AG20443 (cell line): ENCODE results near the gene MDFIC.
"Not testable (repeated sequence)": the region's sequence is repeated elsewhere in the genome, so short reads cannot be mapped to it uniquely, and the experiment has no call there.

ENCODE experiments used
- DNase-seq: peaks from one replicate; pipeline ENCODE4 v3.0.0; 2012; ENCODE audit warnings: low spot score, mixed read lengths

MDFIC gene

GRCh38 chr7:114922026-114922651, at the start of gene MDFIC:
TSS of gene MDFIC (plus strand) at chr7:114922094. CDS start at chr7:114923034, 940 bp downstream.
- peak; percentile 88 for DNase-seq

DNA sequence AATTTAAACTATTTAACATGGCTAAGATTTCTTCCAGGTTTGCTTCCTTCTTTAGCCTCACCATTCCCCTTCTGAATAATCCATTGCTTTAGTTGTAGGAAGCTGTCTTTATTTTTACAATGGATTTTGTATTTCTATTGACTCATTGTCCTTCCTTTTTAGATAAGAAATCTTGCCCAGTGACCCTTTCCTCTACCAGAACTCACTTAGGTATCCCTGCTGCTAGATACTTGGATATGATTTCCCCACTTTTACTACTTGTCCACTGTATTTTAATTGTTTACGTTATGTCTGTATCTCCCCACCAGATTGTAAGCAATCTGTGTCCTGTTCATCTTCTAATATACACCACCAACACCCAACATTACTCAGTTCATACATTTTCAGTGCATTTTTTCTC, 47.7 kb upstream of the MDFIC start:
- DNase-seq = no peak

DNA sequence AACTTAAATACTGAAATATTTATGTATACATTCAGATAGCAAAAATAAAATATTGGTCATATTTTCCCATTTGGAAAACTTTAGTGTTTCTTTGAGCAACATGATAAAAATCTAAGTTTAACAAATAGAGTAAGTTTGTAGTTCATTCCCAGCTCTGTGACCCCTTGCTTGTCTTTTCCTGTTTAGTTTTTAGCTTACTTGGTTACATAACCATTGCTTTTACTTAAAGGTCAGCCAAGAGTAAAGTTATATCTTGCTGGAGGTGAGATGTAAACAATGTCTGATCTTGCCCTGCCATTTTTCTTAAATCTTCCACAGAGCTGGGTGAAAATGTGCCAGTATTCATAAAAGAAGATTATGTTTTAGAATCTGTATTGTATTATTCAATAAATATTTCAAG, 46.7 kb upstream of the MDFIC start:
- DNase-seq = no peak

DNA sequence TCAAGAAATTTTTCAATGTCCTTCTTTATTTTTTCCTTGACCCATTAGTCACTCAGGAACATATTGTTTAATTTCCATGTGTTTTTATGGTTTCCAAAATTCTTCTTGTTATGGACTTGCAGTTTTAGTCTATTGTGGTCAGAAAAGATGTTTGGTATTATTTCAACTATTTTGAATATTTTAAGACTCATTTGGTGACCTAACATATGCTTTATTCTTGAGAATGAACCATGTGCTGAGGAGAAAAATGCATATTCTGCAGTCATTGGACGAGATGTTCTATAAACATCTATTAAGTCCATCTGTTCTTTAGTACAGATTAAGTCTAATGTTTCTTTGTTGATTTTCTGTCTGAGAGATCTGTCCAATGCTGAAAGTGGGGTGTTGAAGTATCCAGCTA, 42.3 kb upstream of the MDFIC start:
- DNase-seq = peak; percentile 11

DNA sequence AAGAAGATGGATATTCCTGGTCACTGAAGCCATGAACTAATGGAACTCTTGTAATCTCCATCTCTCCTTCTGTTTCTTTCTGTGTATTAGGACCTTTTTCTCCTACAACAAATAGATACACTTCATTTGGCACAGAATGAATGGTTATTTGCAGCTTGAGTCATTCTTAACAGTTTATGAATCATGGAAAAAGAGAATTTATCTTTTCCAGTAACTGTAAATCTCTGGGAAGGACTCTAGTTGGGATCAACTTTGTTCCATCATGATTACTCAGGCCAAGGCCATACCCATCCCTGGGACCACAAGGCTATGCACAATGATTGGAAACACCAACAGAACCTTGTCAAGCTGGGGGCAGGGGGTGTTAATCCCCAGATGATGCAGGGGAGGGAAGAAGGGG, 36.1 kb upstream of the MDFIC start:
- DNase-seq = no peak

GRCh38 chr7:114886241-114886640, 35.7 kb upstream of the MDFIC start:
- DNase-seq = no peak

DNA sequence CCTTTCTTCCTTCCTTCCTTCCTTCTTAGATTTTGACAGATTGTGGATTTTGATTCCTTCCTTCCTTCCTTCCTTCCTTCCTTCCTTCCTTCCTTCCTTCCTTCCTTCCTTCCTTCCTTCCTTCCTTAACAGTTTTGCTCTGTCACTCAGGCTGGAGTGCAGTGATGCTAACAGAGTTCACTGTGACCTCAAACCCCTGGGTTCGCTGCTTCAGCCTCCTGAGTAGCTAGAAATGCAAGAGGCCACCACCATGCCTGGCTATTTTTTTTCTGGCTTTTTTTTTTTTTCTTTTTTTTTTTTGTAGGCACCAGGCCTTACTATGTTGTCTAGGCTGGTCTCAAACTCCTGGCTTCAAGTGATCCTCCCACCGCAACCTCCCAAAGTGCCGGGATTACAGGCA, 32.8 kb upstream of the MDFIC start:
- DNase-seq = not testable (repeated sequence)

GRCh38 chr7:114889646-114890285, 32.1 kb upstream of the MDFIC start:
- DNase-seq = peak; percentile 86

DNA sequence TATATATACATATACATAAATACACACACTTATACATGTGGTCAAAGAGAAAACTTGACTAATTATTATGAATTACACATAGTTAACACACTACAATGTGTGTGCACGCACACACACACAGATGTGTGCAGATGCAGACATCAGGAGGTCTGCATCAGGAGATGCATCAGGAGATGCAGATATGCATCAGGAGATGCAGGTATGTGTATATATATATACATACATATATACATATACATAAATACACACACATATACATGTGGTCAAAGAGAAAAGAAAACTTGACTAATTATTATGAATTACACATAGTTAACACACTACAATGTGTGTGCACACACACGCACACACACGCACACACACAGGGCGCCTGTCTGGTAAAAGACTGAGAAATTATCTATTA, 31.3 kb upstream of the MDFIC start:
- DNase-seq = no peak

- DNase-seq = no peak
These were observed 21.8 kb upstream of the MDFIC start for GRCh38 chr7:114900127-114900526.

GRCh38 chr7:114901771-114902170, 20.1 kb upstream of the MDFIC start:
- peak; percentile 24 for DNase-seq

DNA sequence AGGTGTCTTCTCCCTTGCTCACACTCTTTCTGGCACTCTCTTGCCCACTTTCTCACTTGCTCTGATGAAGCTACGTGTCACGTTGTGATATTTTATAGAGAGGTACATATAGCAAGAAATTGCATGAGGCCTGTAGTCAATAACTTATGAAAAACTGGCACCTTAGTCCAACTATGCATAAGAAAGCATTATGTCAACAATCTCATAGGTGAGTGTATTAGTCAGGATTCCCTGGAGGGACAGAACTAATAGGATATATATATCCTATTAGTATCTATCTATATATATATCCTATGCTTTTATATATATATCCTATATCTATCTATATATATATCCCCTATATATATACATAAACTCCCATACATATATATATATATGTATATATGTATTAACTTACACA, 18.8 kb upstream of the MDFIC start:
- DNase-seq = no peak

DNA sequence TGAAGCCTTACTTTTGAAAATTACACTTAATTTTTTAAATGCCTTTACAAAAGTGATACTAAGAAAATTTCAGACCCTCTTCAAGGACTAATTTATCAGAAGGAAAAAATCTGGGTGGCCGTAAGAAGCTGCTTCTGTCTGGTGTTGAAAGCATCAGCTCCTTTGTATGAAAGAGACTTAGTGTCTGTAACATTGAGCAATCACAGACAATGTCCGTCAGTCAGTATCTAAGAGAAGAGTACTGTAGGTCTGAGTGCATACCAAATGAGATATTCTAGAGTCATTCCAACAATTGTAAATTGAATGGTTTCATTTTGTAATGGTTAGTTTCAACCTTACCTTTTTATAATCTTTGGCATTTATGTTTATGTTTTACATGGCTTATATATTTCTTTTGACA, 11.1 kb upstream of the MDFIC start:
- DNase-seq = peak; percentile 8

- DNase-seq = no peak
These were observed 10.5 kb upstream of the MDFIC start for GRCh38 chr7:114911411-114911810.

- no peak for DNase-seq
These were observed 5.5 kb upstream of the MDFIC start for GRCh38 chr7:114916261-114916892.

DNA sequence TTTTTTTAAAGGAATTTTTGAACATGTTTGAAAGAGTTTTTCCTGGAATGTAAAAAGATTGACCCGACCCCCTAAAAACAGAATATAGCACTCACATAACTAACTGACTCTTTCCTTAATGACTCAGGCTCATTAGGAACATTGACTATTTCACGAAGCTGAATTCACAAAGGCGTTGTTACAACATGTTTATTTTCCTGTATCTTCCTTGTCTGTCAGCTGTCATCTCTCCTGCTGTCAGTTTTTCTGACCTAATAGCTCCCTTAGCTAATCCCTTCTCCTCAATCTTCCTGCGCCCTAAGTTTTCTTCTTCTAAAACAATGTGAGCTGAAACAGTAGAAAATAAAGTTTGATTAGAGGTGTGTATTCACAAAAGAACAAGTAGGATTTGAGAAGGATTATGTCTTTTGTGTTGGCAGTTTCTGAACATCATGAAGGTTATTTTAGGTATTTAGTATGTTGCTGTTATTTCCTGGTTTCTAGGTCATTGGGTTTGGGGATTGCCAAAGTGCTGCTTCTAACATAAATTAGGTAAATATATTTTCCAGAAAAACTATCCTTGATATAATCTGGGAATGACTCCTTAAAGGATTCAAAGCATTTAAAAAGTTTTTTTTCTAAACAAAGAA, 4.6 kb upstream of the MDFIC start:
- no peak for DNase-seq

- DNase-seq = no peak
These were observed 2.3 kb upstream of the MDFIC start for GRCh38 chr7:114919587-114919986.

GRCh38 chr7:114921631-114922025, 266 bp upstream of the MDFIC start:
- DNase-seq = peak; percentile 9

GRCh38 chr7:114922652-114923402, 933 bp downstream of the MDFIC start:
- peak; percentile 76 for DNase-seq

DNA sequence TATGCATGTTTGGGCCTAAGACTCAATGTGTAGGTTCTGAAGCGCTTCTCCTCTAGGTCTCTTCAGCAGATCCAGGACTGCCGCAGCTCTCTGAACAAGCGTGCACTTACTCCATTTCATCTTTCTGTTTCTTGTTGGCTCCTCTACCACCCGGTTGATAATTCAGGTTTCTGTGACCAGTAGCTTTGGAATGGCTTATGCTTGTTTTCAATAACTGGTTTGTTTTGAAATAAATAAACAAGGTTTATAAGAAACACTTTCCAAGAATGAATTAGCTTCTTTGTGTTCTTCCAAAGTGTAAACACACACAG, 1.5 kb downstream of the MDFIC start:
- no peak for DNase-seq

GRCh38 chr7:114924038-114924712, 2.3 kb downstream of the MDFIC start:
- no peak for DNase-seq

DNA sequence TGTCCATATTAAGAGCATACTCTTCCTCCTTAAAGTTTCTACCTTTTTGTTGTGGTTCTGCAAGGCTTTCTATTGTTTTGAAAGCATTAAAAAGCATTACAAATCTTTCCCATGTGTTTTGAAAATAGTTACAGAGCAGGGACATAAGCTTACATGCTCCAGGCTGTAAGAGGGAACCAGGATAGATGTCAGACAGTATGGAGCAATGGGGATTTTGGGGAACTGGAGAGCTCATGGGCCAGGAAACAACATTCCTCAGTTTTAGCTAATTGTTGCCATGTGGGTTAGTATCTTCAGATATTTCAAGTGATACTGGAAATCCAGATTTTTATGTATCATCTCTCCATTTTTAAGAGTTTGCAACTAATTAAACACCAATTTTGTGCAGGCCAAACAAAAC, 3.5 kb downstream of the MDFIC start:
- peak; percentile 38 for DNase-seq
